Panc1 (cell line): ENCODE data around the gene CATSPERD. TPM values are rescaled to one million over a fixed set of nuclear protein-coding genes. Genes with fewer than 3 reads are reported as not detected.
"Not testable (repeated sequence)": the region's sequence is repeated elsewhere in the genome, so short reads cannot be mapped to it uniquely, and the experiment has no call there.

Experiments
- ATAC-seq: fragments of 200-7000 bp; cut with Tn5 transposase; 2 replicates; pipeline ENCODE4 v1.9.1; 2020; ENCODE audit warnings: mild to moderate bottlenecking, moderate library complexity
- BruUV-seq: library from RNA; stranded (reverse); fragments of 400-500 nt; replicated peaks from 2 replicates; lab custom pipeline; 2021; lab: Mats Ljungman, UMichigan
- CTCF ChIA-PET: fragments of 300-600 bp; sonication (Branson Sonifier 250); formaldehyde crosslinking; loops from one replicate; lab custom pipeline; 2022; ENCODE audit warnings: antibody characterized with exemption; lab: Charles Lee
- POLR2A ChIA-PET: fragments of 300-600 bp; sonication (Branson Sonifier 250); formaldehyde crosslinking; loops from one replicate; lab custom pipeline; 2022; ENCODE audit warnings: antibody characterized with exemption; lab: Charles Lee
- DNase-seq: peaks from one replicate; pipeline ENCODE4 v3.0.0-alpha.2; 2010; ENCODE audit warnings: low read depth, low spot score
- H3K27ac ChIP-seq: 2 replicates; pipeline ENCODE4 v1.5.1; 2011; ENCODE audit warnings: mild to moderate bottlenecking, low read length, inconsistent platforms
- H3K27me3 ChIP-seq: fragments of 200-500 bp; sonication (Bioruptor generic); 2 replicates; pipeline ENCODE4 v1.6.0; 2014; ENCODE audit warnings: low read length, inconsistent platforms; ENCODE audit not compliant: control insufficient read depth, insufficient read depth
- H3K36me3 ChIP-seq: fragments of 200-500 bp; sonication (Bioruptor generic); 2 replicates; pipeline ENCODE4 v1.5.1; 2014; ENCODE audit warnings: inconsistent platforms, mild to moderate bottlenecking, low read length, moderate library complexity; ENCODE audit not compliant: control insufficient read depth, insufficient read depth
- H3K4me1 ChIP-seq: 2 replicates; pipeline ENCODE4 v1.5.1; 2011; ENCODE audit warnings: inconsistent platforms, mild to moderate bottlenecking, low read length, moderate library complexity; ENCODE audit not compliant: control insufficient read depth, insufficient read depth
- H3K4me3 ChIP-seq, 2 experiments: 2 replicates each; pipeline ENCODE4 v1.5.1; 2011 to 2012; ENCODE audit warnings: low read depth in 2 of 2, low read length in 2 of 2, mild to moderate bottlenecking in 2 of 2, inconsistent platforms in 1 of 2, moderate library complexity in 1 of 2
- H3K9me3 ChIP-seq: fragments of 200-500 bp; sonication (Bioruptor generic); 2 replicates; pipeline ENCODE4 v1.5.1; 2014; ENCODE audit warnings: low read depth, mild to moderate bottlenecking, inconsistent platforms, low read length, moderate library complexity; ENCODE audit not compliant: control insufficient read depth, insufficient read depth
- CTCF ChIP-seq: fragments of 450-650 bp; IDR thresholded peaks from 2 replicates; pipeline ENCODE4 v1.5.1; 2017; ENCODE audit warnings: mild to moderate bottlenecking
- POLR2AphosphoS5 ChIP-seq: IDR thresholded peaks from 2 replicates; pipeline ENCODE4 v1.6.1; 2012; ENCODE audit warnings: mild to moderate bottlenecking, low read depth, low read length, moderate library complexity
- REST ChIP-seq, 2 experiments: IDR thresholded peaks; 2 replicates each; pipeline ENCODE4 v1.6.1; 2011 to 2012; ENCODE audit warnings: low read depth in 2 of 2, control low read depth in 1 of 2, low read length in 1 of 2, mild to moderate bottlenecking in 1 of 2, moderate library complexity in 1 of 2; ENCODE audit not compliant: insufficient read depth in 1 of 2
- SIN3A ChIP-seq: IDR thresholded peaks from 2 replicates; pipeline ENCODE4 v1.6.1; 2012; ENCODE audit warnings: low read depth, mild to moderate bottlenecking, low read length, moderate library complexity, borderline replicate concordance; ENCODE audit not compliant: insufficient read depth
- TCF7L2 ChIP-seq: IDR thresholded peaks from 2 replicates; pipeline ENCODE4 v1.6.1; 2011; ENCODE audit warnings: mild to moderate bottlenecking, low read depth, low read length, inconsistent platforms
- in situ Hi-C: cut with HindIII; loops from 2 replicates; pipeline ENCODE4 v1.10.0; 2016; ENCODE audit warnings: low sequenced_read_pairs, low pct_unique_long_range_greater_than_20kb
- intact Hi-C: fragments of 100-400 bp; cut with micrococcal nuclease; formaldehyde crosslinking; loops from one replicate; pipeline ENCODE4 v1.10.0; 2022; ENCODE audit not compliant: unreplicated experiment
- total RNA-seq: library from RNA; stranded (reverse); gene quantifications from one replicate; pipeline ENCODE4 v1.2.1, GENCODE V29; 2021; ENCODE audit not compliant: unreplicated experiment

Gene CATSPERD
- total RNA-seq, 1 experiment from 2014 or later, result 0.08 TPM

- ChIA-PET POLR2A (interaction anchor here (0.7 kb wide), 1 partner anchor 485 kb away, joined by 6 read pairs; no protein-coding TSS in a partner anchor), CTCF (interaction anchor here (0.6 kb wide), 1 partner anchor 94 kb away, joined by 3 read pairs; no protein-coding TSS in a partner anchor)
- no peak for TF ChIP-seq SIN3A
- TF ChIP-seq TCF7L2, result no peak
- no peak for TF ChIP-seq REST (IDR thresholded peaks at IDR 0.05; ENCODE audit: insufficient read depth in 1 of 2, low read depth in 2 of 2, low read length in 1 of 2)
- TF ChIP-seq POLR2AphosphoS5, result no peak
- no peak for TF ChIP-seq CTCF
- H3K27me3 ChIP-seq, result no peaks in the 10 kb centered on the region
- intact Hi-C loops, result no loop called here
- no peaks in the 10 kb centered on the region for H3K9me3 ChIP-seq
- no peaks in the 10 kb centered on the region for H3K4me1 ChIP-seq
- in situ Hi-C loops, result no loop called here
- DNase-seq (no peak), ATAC-seq (no peak)
- H3K27ac ChIP-seq, result no peak overlapping the region
- BruUV-seq, result no TSS peak
- no peak overlapping the region for H3K4me3 ChIP-seq
- no peaks in the 10 kb centered on the region for H3K36me3 ChIP-seq
Observed at GRCh38 chr19:5727453-5728050, 7.1 kb downstream of the CATSPERD start.

GRCh38 chr19:5733172-5733571 lies 12.7 kb downstream of the CATSPERD start:
- DNase-seq, POLR2A ChIA-PET, H3K27ac ChIP-seq, H3K4me1 ChIP-seq, intact Hi-C loops, H3K4me3 ChIP-seq, H3K36me3 ChIP-seq, BruUV-seq, ATAC-seq, CTCF ChIA-PET, H3K9me3 ChIP-seq, H3K27me3 ChIP-seq, in situ Hi-C loops: not testable (repeated sequence)

GRCh38 chr19:5738423-5738822 lies 18.0 kb downstream of the CATSPERD start:
- intact Hi-C loops, result no loop called here
- Histone ChIP-seq H3K27ac (no peak overlapping the region), H3K4me1 (no peaks in the 10 kb centered on the region), H3K27me3 (no peaks in the 10 kb centered on the region), H3K36me3 (no peaks in the 10 kb centered on the region), H3K4me3 (no peak overlapping the region), H3K9me3 (no peaks in the 10 kb centered on the region)
- ATAC-seq (no peak), DNase-seq (no peak)
- TF ChIP-seq TCF7L2, result no peak
- no peak for TF ChIP-seq REST (IDR thresholded peaks at IDR 0.05; ENCODE audit: insufficient read depth in 1 of 2, low read depth in 2 of 2, low read length in 1 of 2)
- TF ChIP-seq SIN3A, result no peak
- no peak for TF ChIP-seq CTCF
- TF ChIP-seq POLR2AphosphoS5, result no peak
- BruUV-seq, result no TSS peak
- CTCF ChIA-PET, result interaction anchor here (0.6 kb wide), 1 partner anchor 24 kb away, joined by 5 read pairs; no protein-coding TSS in a partner anchor
- POLR2A ChIA-PET, result interaction anchor here (0.7 kb wide), 1 partner anchor 59 kb away, joined by 10 read pairs; no protein-coding TSS in a partner anchor
- in situ Hi-C loops, result no loop called here
